ENCODE measurements around the gene NUPR2. TPM values are rescaled to one million over a fixed set of nuclear protein-coding genes. Genes with fewer than 3 reads are reported as not detected.
"Not testable (repeated sequence)": the region's sequence is repeated elsewhere in the genome, so short reads cannot be mapped to it uniquely, and the experiment has no call there.

NUPR2 gene
- total and polyA plus RNA-seq, 2 of the 8 experiments (the other 6 are each of a cell fraction or from before 2014, with no cell fraction given) = not detected

GRCh38 chr7:56080726-56081435 lies 35.3 kb downstream of the NUPR2 start:
- CTCF ChIA-PET (ENCODE audit: partially characterized antibody) = interaction anchor here (2.9 kb wide), 1 partner anchor 11 kb away, joined by 23 read pairs; the partner anchor contains the start of gene PHKG1
- not testable (repeated sequence) for H3K23ac ChIP-seq (ENCODE audit: insufficient read length); H3K79me1 ChIP-seq (ENCODE audit: low read depth, low read length); H3K4me3 ChIP-seq (ENCODE audit: extremely low read depth in 1 of 4, insufficient read depth in 2 of 4, low read depth in 3 of 4, low read length in 4 of 4); H3K79me2 ChIP-seq (ENCODE audit: control insufficient read depth in 1 of 2, insufficient read depth in 2 of 2, low read length in 2 of 2); H2BK20ac ChIP-seq (ENCODE audit: low read length); H2AK5ac ChIP-seq (ENCODE audit: low read depth, low read length); H3K9me3 ChIP-seq (ENCODE audit: insufficient read depth in 2 of 2, low read depth in 1 of 2, low read length in 1 of 2); H2BK15ac ChIP-seq (ENCODE audit: low read length); H2BK120ac ChIP-seq (replicated peaks; ENCODE audit: low read depth, low read length); H2BK5ac ChIP-seq (ENCODE audit: low read depth, low read length); H3K27me3 ChIP-seq (replicated peaks in 1 of 4; ENCODE audit: control insufficient read depth in 3 of 4, extremely low read depth in 1 of 4, insufficient read depth in 3 of 4, low read length in 3 of 4); H4K91ac ChIP-seq (replicated peaks; ENCODE audit: insufficient read length, low read length); H3K27ac ChIP-seq (ENCODE audit: low read depth, low read length); H3K9ac ChIP-seq (replicated peaks in 1 of 4; ENCODE audit: extremely low read depth in 1 of 4, low read depth in 3 of 4, low read length in 3 of 4); H3K18ac ChIP-seq (ENCODE audit: extremely low read depth, low read length); H3K4me2 ChIP-seq (ENCODE audit: insufficient read depth in 1 of 2, low read depth in 2 of 2, low read length in 2 of 2); H3K56ac ChIP-seq (replicated peaks; ENCODE audit: insufficient read length, low read depth, low read length); H3K4me1 ChIP-seq (replicated peaks in 1 of 4; ENCODE audit: control insufficient read depth in 3 of 4, insufficient read depth in 4 of 4, low read length in 3 of 4); H4K20me1 ChIP-seq (replicated peaks in 1 of 2; ENCODE audit: control insufficient read depth in 1 of 2, insufficient read depth in 2 of 2, low read length in 2 of 2); H2BK12ac ChIP-seq (ENCODE audit: low read depth, low read length); H2AFZ ChIP-seq (ENCODE audit: low read length); H4K5ac ChIP-seq (ENCODE audit: insufficient read length, low read depth, low read length); DNase-seq (ENCODE audit: low read depth in 1 of 2, low spot score in 2 of 2); H3K4ac ChIP-seq (replicated peaks; ENCODE audit: insufficient read length, low read depth, low read length); H3K14ac ChIP-seq (ENCODE audit: insufficient read length); FAIRE-seq; H3K23me2 ChIP-seq (ENCODE audit: low read depth, low read length); H4K8ac ChIP-seq (ENCODE audit: extremely low read depth, insufficient read depth, low read length)
- peaks cover 0 to 25% (median 8%) of the 10 kb centered on the region in 4 experiments; a peak in 7 of 8 replicates for H3K36me3 ChIP-seq (ENCODE audit: control insufficient read depth in 2 of 4, insufficient read depth in 4 of 4, low read length in 3 of 4)
- 91% methylated on average over 25 of the region's 28 CpGs; no CpG with 5 or more reads in 1 of the 2 experiments for WGBS, 2 experiments (ENCODE audit: extremely low coverage in 1 of 2, insufficient coverage in 1 of 2, insufficient read length in 1 of 2, insufficient replicate concordance in 2 of 2, low coverage in 1 of 2, low lambda C conversion rate in 2 of 2, missing lambda C conversion rate in 1 of 2)
- POLR2A ChIA-PET (ENCODE audit: partially characterized antibody) = interaction anchor here (3.6 kb wide), 1 partner anchor 12 kb away, joined by 18 read pairs; the partner anchor contains the start of gene PHKG1

Measured in H1 (cell line).